Heart left ventricle (tissue), 16 donors: ENCODE measurements around the gene NHSL2. TPM values are rescaled to one million over a fixed set of nuclear protein-coding genes. Genes with fewer than 3 reads are reported as not detected.

Source experiments
- ATAC-seq, 4 donors: fragments of 200-7000 bp; cut with Tn5 transposase; one replicate each; pipeline ENCODE4 v1.9.1; 2020 to 2022; ENCODE audit warnings: moderate library complexity in 4 of 4, mild to moderate bottlenecking in 3 of 4, moderate number of reproducible peaks in 1 of 4
- DNase-seq, 5 donors: peaks; one replicate each; pipeline ENCODE4 v3.0.0-alpha.2; 2020
- H3K27ac ChIP-seq, 12 donors: fragments of 200-600 bp; sonication (generic) in 4 of 12; one replicate each; pipeline versions ENCODE4 v1.5.0 to v1.8.0; 2016 to 2022; ENCODE audit warnings: mild to moderate bottlenecking in 2 of 12
- H3K27me3 ChIP-seq, 9 donors: fragments of 200-600 bp; sonication (generic) in 2 of 9; one replicate each; pipeline versions ENCODE4 v1.5.1 to v1.8.0; 2016 to 2022; ENCODE audit warnings: mild to moderate bottlenecking in 3 of 9
- H3K36me3 ChIP-seq, 9 donors: fragments of 200-600 bp; sonication (generic) in 2 of 9; one replicate each; pipeline versions ENCODE4 v1.5.0 to v1.8.0; 2018 to 2022; ENCODE audit warnings: mild to moderate bottlenecking in 2 of 9
- H3K4me1 ChIP-seq, 12 donors: fragments of 200-600 bp; sonication (generic) in 4 of 12; one replicate each; pipeline versions ENCODE4 v1.5.0 to v1.8.0; 2016 to 2022; ENCODE audit warnings: mild to moderate bottlenecking in 3 of 12
- H3K4me3 ChIP-seq, 12 donors: fragments of 200-600 bp; sonication (generic) in 4 of 12; one replicate each; pipeline versions ENCODE4 v1.5.0 to v1.8.0; 2017 to 2022; ENCODE audit warnings: mild to moderate bottlenecking in 9 of 12, moderate library complexity in 4 of 12
- H3K9me3 ChIP-seq, 12 donors: fragments of 200-600 bp; sonication (generic) in 4 of 12; one replicate each; pipeline versions ENCODE4 v1.5.0 to v1.8.0; 2016 to 2022; ENCODE audit warnings: mild to moderate bottlenecking in 1 of 12
- POLR2A ChIP-seq, 2 donors: fragments of 450-650 bp; IDR thresholded peaks; one replicate each; pipeline ENCODE4 v1.6.1; 2017; ENCODE audit warnings: antibody characterized with exemption in 2 of 2, mild to moderate bottlenecking in 2 of 2, moderate library complexity in 2 of 2
- WGBS, 4 donors: extraction: QIAGEN DNeasy Blood & Tissue Kit in 2 of 4; methylation state at CpG; one replicate each; pipeline versions ENCODE4 v1.1.5 to v1.1.7; 2013 to 2018; 5-methylcytosine and 5-hydroxymethylcytosine counted together
- intact Hi-C, 10 donors: fragments of 100-400 bp; cut with DNase I; formaldehyde crosslinking; loops; one replicate each; pipeline versions ENCODE4 v1.11.1 to v1.14.2; 2022
- polyA plus RNA-seq, 2 donors: library from polyadenylated mRNA; stranded (reverse); fragments of 200-250 nt; gene quantifications; one replicate each; pipeline ENCODE4 v1.2.3, GENCODE V29; 2013
- total RNA-seq, 9 donors: library from RNA; depleted of rRNA in 2 of 9; stranded (reverse); fragments of >200 nt in 2 of 9; fragmentation: NEBNext Ultra II Directional in 3 of 9; extraction: Animal tissue kit (Norgen Biotek cat#: 25700) in 3 of 9; gene quantifications; one replicate each; pipeline versions ENCODE4 v1.1.0 to v1.2.4, GENCODE V29; 2016 to 2023
- TF ChIP-seq, protein P1 (sequence below), 12 donors: fragments of 200-600 bp; sonication (generic) in 4 of 12; IDR thresholded peaks; one replicate each; pipeline versions ENCODE4 v1.5.0 to v1.8.0; 2018 to 2022; ENCODE audit warnings: antibody characterized with exemption in 12 of 12, mild to moderate bottlenecking in 5 of 12
- donor health status: ischemic (EF 13 %, LVEDD 7.1; RV severe dilation, severe dysfunction).
- donor health status: healthy with polysubstance abuse.
- donor health status: DM: no; HTN: yes; CAD: no.
- donor health status: DM: no; HTN: no; CAD: no.
- donor health status: ischemic (EF 25% LVEDD 6.9; RV normal size, moderate dysfunction).
- donor health status: ischemic (EF 25% LVEDD 5.7; RV mildly dilated, moderate dysfunction).
- donor health status: healthy.
- donor health status: DM: yes; HTN: yes; CAD: no.
- donor health status: ischemic (EF 35%, LVEDD 5.7; RV mildly dilated, moderate dysfunction).
- donor health status: nonischemic (EF 11% LVEDD 7.7; RV severe dilation, severe dysfunction).
- donor health status: DM: yes; HTN: yes; CAD: no.
- donor health status: PGD.
- donor health status: ischemic (EF 29% LVEDD 5.4; RV normal size, mild dysfunction).
- donor health status: nonischemic (EF 23%, LVEDD 6.1; RV moderate dilation, normal function).

NHSL2 gene
- total and polyA plus RNA-seq, 11 donors, result 1.8 to 14.0 (median 5.8) TPM

DNA sequence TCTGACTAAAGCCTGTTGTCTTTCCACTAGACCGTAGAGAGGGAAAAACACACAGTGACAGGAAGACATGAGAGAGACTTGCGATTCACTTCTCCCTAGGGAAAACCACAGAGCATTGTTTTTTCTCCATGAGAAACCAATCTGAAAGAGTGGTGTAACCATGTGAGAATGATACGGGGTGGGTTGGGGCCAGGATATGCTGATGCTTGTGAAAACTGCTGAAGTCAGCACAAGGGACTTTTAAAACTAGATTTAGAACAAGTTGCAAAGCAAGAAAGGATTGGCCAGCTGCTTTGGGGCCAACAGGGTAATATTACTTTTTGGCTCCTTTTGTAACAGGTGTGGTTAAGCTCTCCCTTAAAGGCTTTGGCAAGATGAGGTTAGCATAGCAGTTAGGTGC is 66.1 kb downstream of the NHSL2 start:
- Histone ChIP-seq H3K27me3 (peaks cover 0 to 28% (median 0%) of the 10 kb centered on the region in 9 donors), H3K4me1 (no peaks in the 10 kb centered on the region), H3K36me3 (no peaks in the 10 kb centered on the region), H3K27ac (no peak overlapping the region), H3K4me3 (no peak overlapping the region), H3K9me3 (no peaks in the 10 kb centered on the region)
- WGBS, 4 donors, result 30 to 44% (median 40%) methylated on average over 3 of the region's 3 CpGs
- TF ChIP-seq, protein P1, sequence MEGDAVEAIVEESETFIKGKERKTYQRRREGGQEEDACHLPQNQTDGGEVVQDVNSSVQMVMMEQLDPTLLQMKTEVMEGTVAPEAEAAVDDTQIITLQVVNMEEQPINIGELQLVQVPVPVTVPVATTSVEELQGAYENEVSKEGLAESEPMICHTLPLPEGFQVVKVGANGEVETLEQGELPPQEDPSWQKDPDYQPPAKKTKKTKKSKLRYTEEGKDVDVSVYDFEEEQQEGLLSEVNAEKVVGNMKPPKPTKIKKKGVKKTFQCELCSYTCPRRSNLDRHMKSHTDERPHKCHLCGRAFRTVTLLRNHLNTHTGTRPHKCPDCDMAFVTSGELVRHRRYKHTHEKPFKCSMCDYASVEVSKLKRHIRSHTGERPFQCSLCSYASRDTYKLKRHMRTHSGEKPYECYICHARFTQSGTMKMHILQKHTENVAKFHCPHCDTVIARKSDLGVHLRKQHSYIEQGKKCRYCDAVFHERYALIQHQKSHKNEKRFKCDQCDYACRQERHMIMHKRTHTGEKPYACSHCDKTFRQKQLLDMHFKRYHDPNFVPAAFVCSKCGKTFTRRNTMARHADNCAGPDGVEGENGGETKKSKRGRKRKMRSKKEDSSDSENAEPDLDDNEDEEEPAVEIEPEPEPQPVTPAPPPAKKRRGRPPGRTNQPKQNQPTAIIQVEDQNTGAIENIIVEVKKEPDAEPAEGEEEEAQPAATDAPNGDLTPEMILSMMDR (IDR thresholded peaks at IDR 0.05), result no peak
- TF ChIP-seq POLR2A (IDR thresholded peaks at IDR 0.05), result no peak
- DNase-seq (no peak), ATAC-seq (no peak)
- intact Hi-C loops, result no loop called here

DNA sequence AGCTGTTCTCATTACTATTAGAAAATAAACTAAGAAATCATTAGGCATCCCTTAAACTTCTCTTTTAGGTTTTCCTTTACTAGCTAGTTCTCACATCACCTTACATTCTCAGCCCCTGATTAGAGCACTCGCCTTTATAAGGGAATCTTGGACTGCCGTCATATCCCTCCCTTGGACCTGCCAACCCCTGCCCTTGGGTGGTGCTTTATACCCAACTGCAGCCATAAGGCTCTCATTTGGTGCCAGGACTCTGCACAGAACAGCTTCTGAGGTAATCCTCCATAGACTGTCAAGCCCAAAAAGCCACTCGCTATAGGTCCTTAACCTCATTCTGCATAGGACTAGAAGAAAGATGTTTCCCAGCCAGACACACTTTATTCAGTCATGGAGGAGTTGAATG is 67.5 kb downstream of the NHSL2 start:
- TF ChIP-seq, protein P1 (IDR thresholded peaks at IDR 0.05), result no peak
- no peak for TF ChIP-seq POLR2A (IDR thresholded peaks at IDR 0.05)
- Histone ChIP-seq H3K36me3 (no peaks in the 10 kb centered on the region), H3K4me1 (no peaks in the 10 kb centered on the region), H3K4me3 (no peak overlapping the region), H3K9me3 (no peaks in the 10 kb centered on the region), H3K27ac (no peak overlapping the region), H3K27me3 (peaks cover 0 to 23% (median 0%) of the 10 kb centered on the region in 9 donors)
- 82 to 93% (median 85%) methylated on average over 3 of the region's 3 CpGs for WGBS, 4 donors
- no peak for ATAC-seq
- intact Hi-C loops, result no loop called here
- DNase-seq, result no peak

DNA sequence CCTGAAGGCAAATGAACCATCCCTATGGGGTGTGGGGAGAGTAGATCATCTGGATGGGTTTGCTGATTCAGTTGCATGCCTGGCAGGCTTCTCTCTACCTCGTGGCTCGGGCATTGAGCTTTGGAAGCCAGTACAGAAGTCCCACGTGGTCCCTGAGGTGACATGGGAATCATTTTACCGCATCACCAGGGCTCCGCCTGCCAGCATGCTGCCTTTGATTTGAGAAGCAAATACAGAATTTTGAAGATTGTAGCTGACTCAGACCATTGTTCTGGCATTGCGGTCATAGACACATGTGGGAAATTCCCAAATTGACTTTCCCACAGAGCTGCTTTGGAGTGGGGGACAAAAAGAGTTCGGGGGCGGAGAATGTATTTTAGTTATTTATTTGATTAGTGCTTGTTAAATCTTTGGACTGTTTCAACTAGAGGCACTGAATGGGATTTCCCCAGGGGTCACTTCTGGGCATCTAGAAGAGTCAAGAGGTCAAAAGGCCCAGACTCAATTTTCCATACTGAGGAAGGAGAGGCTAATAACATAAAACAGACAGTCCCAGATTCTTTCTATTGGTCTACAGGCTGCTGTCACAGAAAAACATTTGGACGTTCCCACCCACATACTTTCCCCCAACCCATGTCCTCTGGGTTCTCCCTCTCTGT is 79.3 kb downstream of the NHSL2 start:
- DNase-seq (peak in 4 of 5 donors; percentile 20 to 40 (median 30)), ATAC-seq (peak in 3 of 4 donors; percentile 27 to 65 (median 34))
- H3K4me1 ChIP-seq, result no peaks in the 10 kb centered on the region
- TF ChIP-seq POLR2A (IDR thresholded peaks at IDR 0.05), result no peak
- TF ChIP-seq, protein P1 (IDR thresholded peaks at IDR 0.05), result no peak
- H3K27me3 ChIP-seq, result peaks cover 0 to 23% (median 0%) of the 10 kb centered on the region in 9 donors
- no peak overlapping the region for H3K4me3 ChIP-seq
- no peaks in the 10 kb centered on the region for H3K9me3 ChIP-seq
- 42 to 52% (median 46%) methylated on average over 9 of the region's 9 CpGs for WGBS, 4 donors
- H3K36me3 ChIP-seq, result no peaks in the 10 kb centered on the region
- intact Hi-C loops, result no loop called here
- H3K27ac ChIP-seq, result peak overlapping the region in 3 of 12 donors; percentile 29 to 56 (median 49)

DNA sequence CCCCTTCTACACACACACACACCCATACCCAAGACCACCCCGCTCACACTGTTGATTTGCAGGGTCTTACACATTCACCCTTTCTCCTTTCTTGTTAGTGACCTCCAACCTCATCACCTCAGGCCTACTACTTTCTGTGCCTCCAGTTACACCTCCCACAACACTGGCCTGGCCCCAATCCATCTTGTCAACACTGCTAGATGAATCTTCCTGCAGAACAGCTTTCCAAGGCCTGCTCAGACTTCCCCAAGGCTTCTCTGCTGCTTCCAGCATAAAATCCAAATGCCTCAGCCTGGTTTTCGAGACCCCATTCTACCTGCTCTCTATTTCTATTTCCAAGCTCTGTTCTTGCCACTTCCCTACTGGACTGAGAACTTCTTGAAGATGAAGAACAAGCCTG is 79.9 kb downstream of the NHSL2 start:
- H3K4me1 ChIP-seq, result no peaks in the 10 kb centered on the region
- peaks cover 0 to 23% (median 0%) of the 10 kb centered on the region in 9 donors for H3K27me3 ChIP-seq
- intact Hi-C loops, result no loop called here
- peak overlapping the region in 3 of 12 donors; percentile 29 to 56 (median 49) for H3K27ac ChIP-seq
- ATAC-seq (peak in 1 of 4 donors; percentile 16), DNase-seq (peak in 1 of 5 donors; percentile 20)
- H3K4me3 ChIP-seq, result no peak overlapping the region
- H3K36me3 ChIP-seq, result no peaks in the 10 kb centered on the region
- no peaks in the 10 kb centered on the region for H3K9me3 ChIP-seq
- TF ChIP-seq POLR2A (IDR thresholded peaks at IDR 0.05), result no peak
- TF ChIP-seq, protein P1 (IDR thresholded peaks at IDR 0.05), result no peak
- 62 to 96% (median 84%) methylated on average over 2 of the region's 2 CpGs for whole genome bisulfite sequencing, 4 donors
